Bronchus fibroblast of lung (primary cell): ENCODE measurements around the gene MFSD6L. TPM values are rescaled to one million over a fixed set of nuclear protein-coding genes. Genes with fewer than 3 reads are reported as not detected.

Experiments
- total RNA-seq: library from RNA; depleted of rRNA; stranded (reverse); fragments of >200 nt; gene quantifications from 2 replicates; pipeline ENCODE4 v1.2.3, GENCODE V29; 2015

The MFSD6L gene, protein sequence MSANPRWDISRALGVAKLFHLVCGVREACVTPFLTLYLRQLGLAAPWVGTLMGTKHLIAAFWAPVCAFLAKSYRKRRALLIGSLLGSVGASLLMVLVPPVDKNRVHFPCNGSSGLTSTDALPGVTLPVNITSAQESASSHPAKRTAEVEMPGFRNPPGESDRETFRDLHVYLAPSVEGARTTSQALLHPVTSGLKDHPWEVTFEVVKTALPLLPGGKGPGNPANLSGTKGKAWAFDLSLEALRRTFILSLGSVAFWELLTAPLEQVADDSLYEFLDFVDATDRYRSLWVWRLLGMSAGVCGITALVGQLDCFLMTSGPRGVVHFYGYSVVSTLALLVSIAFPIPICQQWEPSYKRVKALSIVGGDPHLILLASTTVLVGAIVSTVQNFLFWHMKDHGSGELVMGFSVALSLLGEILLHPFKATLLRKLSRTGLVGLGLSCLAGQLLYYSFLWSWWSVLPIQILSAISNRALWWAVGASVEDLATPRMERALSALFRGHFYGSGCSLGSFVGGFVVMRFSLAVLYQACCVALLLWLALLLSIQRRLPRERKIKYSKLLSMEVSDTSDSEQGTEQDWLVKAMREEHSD
- not detected in 2 replicates for total RNA-seq

DNA sequence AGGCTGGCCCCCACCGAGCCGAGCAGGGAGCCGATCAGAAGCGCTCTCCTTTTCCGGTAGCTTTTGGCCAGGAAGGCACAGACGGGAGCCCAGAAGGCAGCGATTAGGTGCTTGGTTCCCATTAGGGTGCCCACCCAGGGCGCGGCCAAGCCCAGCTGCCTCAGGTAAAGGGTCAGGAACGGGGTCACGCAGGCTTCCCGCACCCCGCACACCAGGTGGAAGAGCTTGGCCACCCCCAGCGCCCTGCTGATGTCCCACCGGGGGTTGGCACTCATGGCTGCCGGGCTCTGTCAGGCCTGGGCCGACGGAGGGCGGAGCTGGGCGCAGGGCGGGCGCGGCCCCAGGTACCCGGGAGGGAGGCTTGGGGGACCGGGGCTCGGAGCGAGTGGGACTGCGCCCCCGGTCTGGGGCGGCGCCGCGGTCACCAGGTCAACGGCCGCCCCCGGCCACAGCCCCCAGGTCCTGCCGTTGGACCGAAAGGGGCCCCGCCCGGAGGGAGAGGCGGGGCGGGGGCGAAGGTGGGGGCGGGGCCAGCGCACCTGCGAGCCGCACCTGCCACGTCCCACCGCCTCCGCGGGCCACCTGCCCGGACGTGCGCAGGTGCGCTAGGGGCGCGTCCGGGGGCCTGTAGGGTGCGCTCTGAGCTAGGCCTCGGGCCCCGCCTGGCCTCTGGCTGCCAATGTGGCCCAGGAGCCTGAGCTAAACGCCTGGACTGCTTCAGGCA lies at the start of gene MFSD6L:
Gene MFSD6L (minus strand): TSS at position 520 of the 724 bp plus-strand sequence. CDS start 245 bp downstream, at position 275.

DNA sequence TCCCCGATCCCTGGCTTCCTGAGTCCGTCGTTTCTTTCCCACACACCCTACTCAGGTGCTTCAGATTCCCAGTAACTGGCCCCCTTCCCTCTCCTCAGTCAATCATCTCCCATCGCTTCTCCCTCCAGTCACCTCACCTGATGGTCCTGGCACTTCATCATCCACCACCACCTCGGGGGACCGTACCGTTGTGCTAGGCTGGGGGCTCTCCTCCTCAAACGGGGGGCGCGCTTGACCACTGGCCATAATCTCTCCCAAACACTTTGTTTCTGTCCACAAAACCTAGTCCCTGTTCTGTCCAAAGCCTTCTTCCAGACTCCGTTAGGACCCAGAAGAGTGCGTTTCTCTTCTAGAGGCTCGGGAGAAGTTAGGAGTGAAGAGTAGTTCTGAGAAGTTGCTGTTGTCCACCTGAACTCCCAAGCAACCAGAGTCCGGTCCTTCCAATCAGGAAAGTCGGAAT lies 41.0 kb downstream of the MFSD6L start, which contains the start of gene SPDYE4:
Gene SPDYE4 (minus strand): TSS at position 410 of the 460 bp plus-strand sequence. CDS start 164 bp downstream, at position 246.

Other genes with a start within 250 kb of the MFSD6L start
- gene MYH10, start 168.6 kb downstream of the MFSD6L start, total RNA-seq: 55.4 and 61.7 TPM in 2 replicates
- gene CCDC42, start 54.5 kb downstream of the MFSD6L start, total RNA-seq: not detected in 2 replicates
- gene SPDYE4, start 40.8 kb downstream of the MFSD6L start, total RNA-seq: not detected in 2 replicates
- gene PIK3R6, start 68.3 kb upstream of the MFSD6L start, total RNA-seq: not detected in 2 replicates
- not detected in 2 replicates for gene PIK3R5, start 166.3 kb upstream of the MFSD6L start, total RNA-seq
- gene NTN1, start 222.1 kb upstream of the MFSD6L start, total RNA-seq: under 0.01 TPM in 2 replicates